A549 (cell line): ENCODE results near the gene LELP1.

Experiments
- BHLHE40 ChIP-seq: IDR thresholded peaks from 2 replicates; pipeline ENCODE4 v1.6.1; 2012; ENCODE audit warnings: low read depth, low read length, inconsistent platforms
- CTCF ChIP-seq: fragments of >200 bp; sonication (Bioruptor Twin); formaldehyde crosslinking; IDR thresholded peaks from 3 replicates; pipeline ENCODE4 v1.5.1; 2016
- EP300 ChIP-seq, 2 experiments: fragments of >200 bp; sonication (Bioruptor Twin); formaldehyde crosslinking; IDR thresholded peaks; 2 replicates in 1 of 2; 3 replicates in 1 of 2; pipeline ENCODE4 v1.6.1; 2016 to 2017
- HDAC2 ChIP-seq: fragments of 200-600 bp; sonication (generic); IDR thresholded peaks from 2 replicates; pipeline ENCODE4 v1.6.1; 2016
- HOXA7 ChIP-seq: fragments of 250-450 bp; sonication (Bioruptor Pico); IDR thresholded peaks from 2 replicates; pipeline ENCODE4 v1.5.0; 2020; ENCODE audit warnings: mild to moderate bottlenecking, moderate library complexity
- JUN ChIP-seq, 2 experiments: fragments of >200 bp; sonication (Bioruptor Twin); formaldehyde crosslinking; IDR thresholded peaks; 2 replicates in 1 of 2; 3 replicates in 1 of 2; pipeline ENCODE4 v1.6.1; 2016 to 2017
- MAFK ChIP-seq: fragments of 450-650 bp; IDR thresholded peaks from 2 replicates; pipeline ENCODE4 v1.6.1; 2014; ENCODE audit not compliant: partially characterized antibody
- NR3C1 ChIP-seq: fragments of >200 bp; sonication (Bioruptor Twin); formaldehyde crosslinking; IDR thresholded peaks from 3 replicates; pipeline ENCODE4 v1.6.1; 2017
- POLR2A ChIP-seq: IDR thresholded peaks from 2 replicates; pipeline ENCODE4 v1.6.1; 2012; ENCODE audit warnings: mild to moderate bottlenecking, low read length
- RAD21 ChIP-seq, 2 experiments: fragments of >200 bp in 1 of 2; sonication (Bioruptor Twin) in 1 of 2; formaldehyde crosslinking in 1 of 2; IDR thresholded peaks in 1 of 2; conservative IDR thresholded peaks in 1 of 2; 2 replicates in 1 of 2; 3 replicates in 1 of 2; pipeline ENCODE4 v1.6.1; 2012 to 2018; ENCODE audit warnings: inconsistent platforms in 1 of 2
- RARB ChIP-seq: fragments of 250-450 bp; sonication (Bioruptor Pico); IDR thresholded peaks from 2 replicates; pipeline ENCODE4 v1.8.0; 2021; ENCODE audit warnings: mild to moderate bottlenecking, moderate library complexity
- RFX5 ChIP-seq: fragments of 450-650 bp; IDR thresholded peaks from 2 replicates; pipeline ENCODE4 v1.7.1; 2014; ENCODE audit warnings: antibody characterized with exemption, mild to moderate bottlenecking, moderate library complexity
- TF ChIP-seq, protein P1 (sequence below): fragments of 450-650 bp; IDR thresholded peaks from 2 replicates; pipeline ENCODE4 v1.6.1; 2014; ENCODE audit warnings: antibody characterized with exemption
- TF ChIP-seq, protein P2 (sequence below): fragments of 200-600 bp; sonication (generic); IDR thresholded peaks from 2 replicates; pipeline ENCODE4 v1.6.1; 2016; ENCODE audit warnings: antibody characterized with exemption, mild to moderate bottlenecking, moderate library complexity

DNA sequence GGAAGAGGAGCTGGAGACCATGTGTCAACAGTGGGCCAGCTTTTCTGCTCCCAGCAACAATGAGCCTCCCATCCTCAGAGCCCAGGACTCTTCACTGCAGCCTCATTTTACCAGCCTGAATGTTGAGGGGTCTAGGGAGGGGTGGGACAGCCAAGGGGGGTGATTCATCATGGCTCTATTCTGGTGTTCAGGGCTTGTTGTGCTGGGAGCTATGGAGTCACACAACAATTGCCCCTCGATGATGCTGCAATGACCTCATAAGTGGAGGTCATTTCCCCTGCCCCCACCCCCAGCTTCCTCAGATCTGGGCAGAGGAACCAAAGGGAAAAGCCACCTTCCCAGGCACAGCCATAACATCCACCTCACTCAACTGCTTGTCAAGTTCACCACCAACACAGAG, at the start of gene LELP1:
- TF ChIP-seq BHLHE40 (no peak), RFX5 (no peak), CTCF (no peak), RAD21 (conservative IDR thresholded peaks at IDR 0.05 in 1 of 2, IDR thresholded peaks at IDR 0.05 in 1 of 2) (no peak), RARB (no peak), NR3C1 (no peak), HDAC2 (no peak), JUN (IDR thresholded peaks at IDR 0.05) (no peak), EP300 (IDR thresholded peaks at IDR 0.05) (no peak), MAFK (no peak), POLR2A (no peak), HOXA7 (no peak)
- TF ChIP-seq, protein P1, sequence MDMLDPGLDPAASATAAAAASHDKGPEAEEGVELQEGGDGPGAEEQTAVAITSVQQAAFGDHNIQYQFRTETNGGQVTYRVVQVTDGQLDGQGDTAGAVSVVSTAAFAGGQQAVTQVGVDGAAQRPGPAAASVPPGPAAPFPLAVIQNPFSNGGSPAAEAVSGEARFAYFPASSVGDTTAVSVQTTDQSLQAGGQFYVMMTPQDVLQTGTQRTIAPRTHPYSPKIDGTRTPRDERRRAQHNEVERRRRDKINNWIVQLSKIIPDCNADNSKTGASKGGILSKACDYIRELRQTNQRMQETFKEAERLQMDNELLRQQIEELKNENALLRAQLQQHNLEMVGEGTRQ: no peak
- TF ChIP-seq, protein P2, sequence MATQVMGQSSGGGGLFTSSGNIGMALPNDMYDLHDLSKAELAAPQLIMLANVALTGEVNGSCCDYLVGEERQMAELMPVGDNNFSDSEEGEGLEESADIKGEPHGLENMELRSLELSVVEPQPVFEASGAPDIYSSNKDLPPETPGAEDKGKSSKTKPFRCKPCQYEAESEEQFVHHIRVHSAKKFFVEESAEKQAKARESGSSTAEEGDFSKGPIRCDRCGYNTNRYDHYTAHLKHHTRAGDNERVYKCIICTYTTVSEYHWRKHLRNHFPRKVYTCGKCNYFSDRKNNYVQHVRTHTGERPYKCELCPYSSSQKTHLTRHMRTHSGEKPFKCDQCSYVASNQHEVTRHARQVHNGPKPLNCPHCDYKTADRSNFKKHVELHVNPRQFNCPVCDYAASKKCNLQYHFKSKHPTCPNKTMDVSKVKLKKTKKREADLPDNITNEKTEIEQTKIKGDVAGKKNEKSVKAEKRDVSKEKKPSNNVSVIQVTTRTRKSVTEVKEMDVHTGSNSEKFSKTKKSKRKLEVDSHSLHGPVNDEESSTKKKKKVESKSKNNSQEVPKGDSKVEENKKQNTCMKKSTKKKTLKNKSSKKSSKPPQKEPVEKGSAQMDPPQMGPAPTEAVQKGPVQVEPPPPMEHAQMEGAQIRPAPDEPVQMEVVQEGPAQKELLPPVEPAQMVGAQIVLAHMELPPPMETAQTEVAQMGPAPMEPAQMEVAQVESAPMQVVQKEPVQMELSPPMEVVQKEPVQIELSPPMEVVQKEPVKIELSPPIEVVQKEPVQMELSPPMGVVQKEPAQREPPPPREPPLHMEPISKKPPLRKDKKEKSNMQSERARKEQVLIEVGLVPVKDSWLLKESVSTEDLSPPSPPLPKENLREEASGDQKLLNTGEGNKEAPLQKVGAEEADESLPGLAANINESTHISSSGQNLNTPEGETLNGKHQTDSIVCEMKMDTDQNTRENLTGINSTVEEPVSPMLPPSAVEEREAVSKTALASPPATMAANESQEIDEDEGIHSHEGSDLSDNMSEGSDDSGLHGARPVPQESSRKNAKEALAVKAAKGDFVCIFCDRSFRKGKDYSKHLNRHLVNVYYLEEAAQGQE: no peak
